ENCODE data around the gene SLC7A5.
"Not testable (repeated sequence)": the region's sequence is repeated elsewhere in the genome, so short reads cannot be mapped to it uniquely, and the experiment has no call there.

Gene SLC7A5

DNA sequence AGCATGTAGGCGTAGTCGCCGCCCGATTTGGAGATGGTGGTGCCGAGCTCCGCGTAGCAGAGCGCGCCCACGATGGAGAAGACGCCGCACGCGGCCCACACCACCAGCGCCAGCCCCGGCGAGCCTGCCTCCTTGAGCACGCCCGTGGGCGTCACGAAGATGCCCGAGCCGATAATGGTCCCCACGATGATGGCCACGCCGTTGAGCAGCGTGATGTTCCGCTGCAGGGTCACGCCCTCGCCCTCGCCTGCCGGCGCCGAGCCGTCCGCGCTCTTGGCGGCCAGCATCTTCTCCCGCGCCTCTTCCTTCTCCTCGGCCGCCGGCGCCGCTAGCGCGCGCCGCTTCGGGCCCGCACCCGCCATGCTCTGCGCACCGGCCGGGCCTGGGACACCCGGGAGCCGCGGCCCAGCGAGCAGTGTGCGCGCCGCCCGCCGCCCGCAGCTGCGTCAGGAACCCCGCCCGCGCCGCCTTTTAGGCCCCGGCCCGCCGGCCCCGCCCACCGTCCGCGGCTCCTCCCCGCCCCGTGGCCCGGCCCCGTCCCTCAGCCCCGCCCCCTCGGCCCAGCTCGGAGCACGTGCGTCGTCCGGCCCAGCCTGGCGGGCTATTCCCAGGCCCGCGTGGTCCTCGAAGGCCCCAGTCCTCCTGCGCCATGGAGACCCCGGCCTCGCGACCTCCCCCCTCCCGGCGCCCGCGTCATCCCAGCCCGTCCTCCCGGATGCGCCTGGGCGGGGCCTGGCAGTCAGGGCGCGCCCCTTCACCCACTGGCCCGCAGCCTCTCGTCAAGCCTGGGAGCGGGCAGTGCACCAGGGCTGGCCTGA is at the start of gene SLC7A5:
Gene SLC7A5, minus strand, starts transcription at position 447 of the 818 bp plus-strand sequence. Its CDS starts 85 bp downstream, at position 362.
- Histone ChIP-seq H3K27ac (ENCODE audit: low read length) (peak within 1 kb of the TSS; percentile 32; the same call in 1 of the 2 replicates), H3K4me3 (ENCODE audit: low read length) (peak within 1 kb of the TSS; percentile 60), H3K9ac (ENCODE audit: low read length) (peak within 1 kb of the TSS; percentile 63; the same call in 1 of the 2 replicates), H3K4me2 (ENCODE audit: low read depth, low read length) (peak within 1 kb of the TSS; percentile 32; the same call in 1 of the 2 replicates), H3K79me2 (ENCODE audit: low read length) (peaks cover 44% of the 10 kb centered on the region)
- not testable (repeated sequence) for H4K20me1 ChIP-seq (ENCODE audit: insufficient read depth, low read length); H3K36me3 ChIP-seq (replicated peaks; ENCODE audit: insufficient read depth, low read length); H3F3A ChIP-seq (ENCODE audit: insufficient read depth, low read length); H2AFZ ChIP-seq (ENCODE audit: low read length); H3K9me3 ChIP-seq (replicated peaks; ENCODE audit: insufficient read depth, low read length); H3K27me3 ChIP-seq (replicated peaks; ENCODE audit: insufficient read depth, low read length); H3K4me1 ChIP-seq (ENCODE audit: low read length); H3K9me2 ChIP-seq (replicated peaks; ENCODE audit: insufficient read depth, low read length)
- DNase-seq: peak; percentile 64

DNA sequence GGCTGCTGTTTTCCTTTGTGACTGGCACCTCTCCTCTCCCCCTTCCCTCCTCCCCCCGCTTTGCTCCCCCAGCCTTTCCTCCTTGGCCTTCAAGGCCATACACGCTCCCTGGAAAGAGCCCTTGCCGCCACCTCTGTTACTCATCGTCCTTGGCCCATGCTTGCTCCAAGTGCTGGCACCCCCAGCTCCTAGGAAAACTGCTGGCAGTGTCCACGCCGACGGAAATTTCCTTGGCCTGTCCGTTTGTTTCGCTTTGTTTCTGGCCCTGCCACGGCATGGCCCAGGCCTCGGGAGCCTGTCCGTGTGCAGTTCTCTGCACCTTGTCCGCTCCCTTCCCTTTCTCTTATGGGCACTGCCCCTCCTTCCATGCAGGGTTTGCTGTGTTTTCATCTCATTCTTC is 49.0 kb upstream of the SLC7A5 start:
- Histone ChIP-seq H3K36me3 (replicated peaks; ENCODE audit: insufficient read depth, low read length) (no peaks in the 10 kb centered on the region), H3K27ac (ENCODE audit: low read length) (no peak overlapping the region), H3F3A (ENCODE audit: insufficient read depth, low read length) (no peaks in the 10 kb centered on the region), H3K9me2 (replicated peaks; ENCODE audit: insufficient read depth, low read length) (no peaks in the 10 kb centered on the region), H2AFZ (ENCODE audit: low read length) (no peak overlapping the region), H3K79me2 (ENCODE audit: low read length) (no peaks in the 10 kb centered on the region), H3K27me3 (replicated peaks; ENCODE audit: insufficient read depth, low read length) (peaks cover 4% of the 10 kb centered on the region; the same call in 1 of the 2 replicates), H3K4me3 (ENCODE audit: low read length) (0 out of 2 replicates have a peak overlapping the region, but pooled peaks have one; percentile 17), H3K9me3 (replicated peaks; ENCODE audit: insufficient read depth, low read length) (no peaks in the 10 kb centered on the region), H3K4me2 (ENCODE audit: low read depth, low read length) (peak overlapping the region; percentile 34; the same call in 1 of the 2 replicates), H3K4me1 (ENCODE audit: low read length) (no peaks in the 10 kb centered on the region), H3K9ac (ENCODE audit: low read length) (no peak overlapping the region), H4K20me1 (ENCODE audit: insufficient read depth, low read length) (no peaks in the 10 kb centered on the region)
- TF ChIP-seq EZH2phosphoT487 (IDR thresholded peaks at IDR 0.05; ENCODE audit: low read length) (no peak), EZH2 (optimal IDR thresholded peaks at IDR 0.05; ENCODE audit: low read depth, low read length) (no peak)
- TF ChIP-seq, protein P1, sequence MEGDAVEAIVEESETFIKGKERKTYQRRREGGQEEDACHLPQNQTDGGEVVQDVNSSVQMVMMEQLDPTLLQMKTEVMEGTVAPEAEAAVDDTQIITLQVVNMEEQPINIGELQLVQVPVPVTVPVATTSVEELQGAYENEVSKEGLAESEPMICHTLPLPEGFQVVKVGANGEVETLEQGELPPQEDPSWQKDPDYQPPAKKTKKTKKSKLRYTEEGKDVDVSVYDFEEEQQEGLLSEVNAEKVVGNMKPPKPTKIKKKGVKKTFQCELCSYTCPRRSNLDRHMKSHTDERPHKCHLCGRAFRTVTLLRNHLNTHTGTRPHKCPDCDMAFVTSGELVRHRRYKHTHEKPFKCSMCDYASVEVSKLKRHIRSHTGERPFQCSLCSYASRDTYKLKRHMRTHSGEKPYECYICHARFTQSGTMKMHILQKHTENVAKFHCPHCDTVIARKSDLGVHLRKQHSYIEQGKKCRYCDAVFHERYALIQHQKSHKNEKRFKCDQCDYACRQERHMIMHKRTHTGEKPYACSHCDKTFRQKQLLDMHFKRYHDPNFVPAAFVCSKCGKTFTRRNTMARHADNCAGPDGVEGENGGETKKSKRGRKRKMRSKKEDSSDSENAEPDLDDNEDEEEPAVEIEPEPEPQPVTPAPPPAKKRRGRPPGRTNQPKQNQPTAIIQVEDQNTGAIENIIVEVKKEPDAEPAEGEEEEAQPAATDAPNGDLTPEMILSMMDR (IDR thresholded peaks at IDR 0.05; ENCODE audit: low read length): no peak
- DNase-seq: no peak

DNA sequence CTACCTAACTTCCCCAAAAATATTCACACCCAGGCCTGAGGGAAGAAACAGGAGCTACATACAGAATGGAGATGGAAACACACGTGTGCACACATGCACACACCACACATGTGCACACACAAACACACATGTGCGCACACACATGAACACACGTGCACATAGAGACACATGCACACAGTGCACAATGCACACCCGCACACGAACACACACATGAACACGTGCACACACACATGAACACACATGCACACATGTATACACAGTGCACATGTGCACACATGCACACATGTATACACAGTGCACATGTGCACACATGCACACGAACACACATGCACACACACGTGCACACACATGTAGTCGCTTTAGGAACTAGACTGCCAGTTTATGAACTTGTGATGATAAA is 48.2 kb upstream of the SLC7A5 start:
- Histone ChIP-seq H3K9me3 (replicated peaks; ENCODE audit: insufficient read depth, low read length) (no peaks in the 10 kb centered on the region), H4K20me1 (ENCODE audit: insufficient read depth, low read length) (no peaks in the 10 kb centered on the region), H3K36me3 (replicated peaks; ENCODE audit: insufficient read depth, low read length) (no peaks in the 10 kb centered on the region), H3K27me3 (replicated peaks; ENCODE audit: insufficient read depth, low read length) (peaks cover 1% of the 10 kb centered on the region; the same call in 1 of the 2 replicates), H2AFZ (ENCODE audit: low read length) (no peak overlapping the region), H3F3A (ENCODE audit: insufficient read depth, low read length) (no peaks in the 10 kb centered on the region), H3K27ac (ENCODE audit: low read length) (no peak overlapping the region), H3K9ac (ENCODE audit: low read length) (no peak overlapping the region), H3K79me2 (ENCODE audit: low read length) (no peaks in the 10 kb centered on the region), H3K9me2 (replicated peaks; ENCODE audit: insufficient read depth, low read length) (no peaks in the 10 kb centered on the region), H3K4me1 (ENCODE audit: low read length) (no peaks in the 10 kb centered on the region), H3K4me2 (ENCODE audit: low read depth, low read length) (no peak overlapping the region), H3K4me3 (ENCODE audit: low read length) (no peak overlapping the region)
- TF ChIP-seq EZH2 (optimal IDR thresholded peaks at IDR 0.05; ENCODE audit: low read depth, low read length) (no peak), EZH2phosphoT487 (IDR thresholded peaks at IDR 0.05; ENCODE audit: low read length) (no peak)
- TF ChIP-seq, protein P1 (IDR thresholded peaks at IDR 0.05; ENCODE audit: low read length): no peak
- no peak for DNase-seq

DNA sequence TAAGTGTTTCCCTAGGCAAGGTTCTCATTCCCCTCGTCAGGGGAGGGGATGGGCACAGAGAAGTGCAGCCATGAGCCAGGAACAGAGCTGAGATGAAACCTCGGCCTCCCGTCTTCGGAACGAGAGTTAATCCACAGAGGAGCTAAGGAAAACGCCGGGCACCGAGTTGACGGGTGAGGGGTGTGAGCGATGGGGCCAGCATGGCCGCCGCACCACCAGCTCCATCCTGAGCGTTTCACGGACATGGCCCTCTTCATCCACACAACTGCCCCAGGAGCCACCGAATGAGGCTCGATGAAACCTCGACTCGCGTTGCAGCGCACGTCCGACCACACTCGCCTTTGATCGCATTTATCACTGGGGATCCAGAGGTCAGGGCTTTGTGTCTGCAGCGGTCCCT is 45.5 kb upstream of the SLC7A5 start:
- Histone ChIP-seq H3K4me3 (ENCODE audit: low read length) (no peak overlapping the region), H3K9me2 (replicated peaks; ENCODE audit: insufficient read depth, low read length) (no peaks in the 10 kb centered on the region), H3K27me3 (replicated peaks; ENCODE audit: insufficient read depth, low read length) (no peaks in the 10 kb centered on the region), H3K36me3 (replicated peaks; ENCODE audit: insufficient read depth, low read length) (no peaks in the 10 kb centered on the region), H3K4me2 (ENCODE audit: low read depth, low read length) (no peak overlapping the region), H3K9me3 (replicated peaks; ENCODE audit: insufficient read depth, low read length) (no peaks in the 10 kb centered on the region), H2AFZ (ENCODE audit: low read length) (no peak overlapping the region), H3F3A (ENCODE audit: insufficient read depth, low read length) (no peaks in the 10 kb centered on the region), H3K79me2 (ENCODE audit: low read length) (no peaks in the 10 kb centered on the region), H3K27ac (ENCODE audit: low read length) (no peak overlapping the region), H3K4me1 (ENCODE audit: low read length) (no peaks in the 10 kb centered on the region), H3K9ac (ENCODE audit: low read length) (no peak overlapping the region), H4K20me1 (ENCODE audit: insufficient read depth, low read length) (no peaks in the 10 kb centered on the region)
- TF ChIP-seq EZH2phosphoT487 (IDR thresholded peaks at IDR 0.05; ENCODE audit: low read length): no peak
- DNase-seq: no peak

DNA sequence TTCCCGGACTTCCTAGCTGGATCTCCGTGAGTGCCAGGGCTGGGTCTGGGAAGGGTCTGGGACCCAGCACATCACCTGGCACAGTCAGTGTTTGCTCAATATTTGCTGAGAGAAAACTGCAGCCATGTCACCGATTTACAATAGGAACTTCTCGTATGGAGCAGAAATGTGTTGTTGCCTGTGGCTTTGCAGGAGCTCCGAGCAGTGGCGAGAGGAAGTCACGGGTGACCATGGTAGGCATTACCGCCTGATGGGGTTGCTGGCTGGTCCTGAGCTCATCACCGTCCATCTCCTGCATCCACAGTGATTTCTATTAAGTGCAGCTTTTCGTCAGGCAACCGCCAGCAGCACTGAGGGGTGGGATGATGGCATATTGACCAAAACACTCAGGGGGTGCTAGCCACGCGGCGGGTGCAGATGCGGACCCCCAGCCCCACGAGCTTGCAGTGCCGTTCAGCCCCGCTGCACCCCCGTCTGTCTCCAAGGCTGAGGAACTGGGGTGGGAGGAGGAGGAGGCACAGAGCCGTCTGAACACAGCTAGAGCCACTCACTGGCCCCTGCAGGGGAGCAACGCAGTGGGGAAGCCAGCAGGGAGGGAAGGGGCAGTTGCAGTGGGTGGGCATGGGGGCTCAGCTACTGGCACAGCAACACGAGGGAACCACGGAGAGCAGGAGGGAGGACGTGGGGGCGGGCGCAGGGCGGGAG is 44.9 kb upstream of the SLC7A5 start:
- H3K36me3 ChIP-seq (replicated peaks; ENCODE audit: insufficient read depth, low read length); H3K4me1 ChIP-seq (ENCODE audit: low read length); H3K9me3 ChIP-seq (replicated peaks; ENCODE audit: insufficient read depth, low read length); H3K9me2 ChIP-seq (replicated peaks; ENCODE audit: insufficient read depth, low read length); H3F3A ChIP-seq (ENCODE audit: insufficient read depth, low read length); H4K20me1 ChIP-seq (ENCODE audit: insufficient read depth, low read length); H3K9ac ChIP-seq (ENCODE audit: low read length); H3K79me2 ChIP-seq (ENCODE audit: low read length); H3K27ac ChIP-seq (ENCODE audit: low read length); H3K4me3 ChIP-seq (ENCODE audit: low read length); H3K4me2 ChIP-seq (ENCODE audit: low read depth, low read length); H2AFZ ChIP-seq (ENCODE audit: low read length); DNase-seq; H3K27me3 ChIP-seq (replicated peaks; ENCODE audit: insufficient read depth, low read length): not testable (repeated sequence)

DNA sequence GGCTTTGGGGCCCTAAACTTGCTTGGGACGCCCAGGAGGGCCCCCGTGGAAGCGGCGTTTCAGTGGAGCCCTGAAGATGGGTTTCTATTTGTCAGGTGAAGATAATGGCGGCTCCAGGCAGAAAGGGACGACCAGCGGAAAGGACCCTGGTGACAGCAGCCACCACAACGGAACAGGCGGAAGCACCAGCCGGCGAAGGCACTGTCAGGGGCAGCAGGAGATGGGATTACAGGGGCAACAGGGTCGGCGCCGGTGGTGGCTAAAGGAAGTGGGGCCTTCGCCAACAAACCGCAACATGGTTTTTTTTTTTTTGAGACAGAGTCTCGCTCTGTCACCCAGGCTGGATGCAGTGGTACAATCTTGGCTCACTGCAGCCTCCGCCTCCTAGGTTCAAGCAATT is 43.4 kb upstream of the SLC7A5 start:
- not testable (repeated sequence) for H3K27me3 ChIP-seq (replicated peaks; ENCODE audit: insufficient read depth, low read length); H3K9ac ChIP-seq (ENCODE audit: low read length); H3K4me3 ChIP-seq (ENCODE audit: low read length); H2AFZ ChIP-seq (ENCODE audit: low read length); H3K4me2 ChIP-seq (ENCODE audit: low read depth, low read length); H4K20me1 ChIP-seq (ENCODE audit: insufficient read depth, low read length); DNase-seq; H3K79me2 ChIP-seq (ENCODE audit: low read length); H3K9me2 ChIP-seq (replicated peaks; ENCODE audit: insufficient read depth, low read length); H3F3A ChIP-seq (ENCODE audit: insufficient read depth, low read length); H3K4me1 ChIP-seq (ENCODE audit: low read length); H3K36me3 ChIP-seq (replicated peaks; ENCODE audit: insufficient read depth, low read length); H3K27ac ChIP-seq (ENCODE audit: low read length); H3K9me3 ChIP-seq (replicated peaks; ENCODE audit: insufficient read depth, low read length)

Measured in MM.1S (cell line).